PFSK-1 (cell line): ENCODE measurements around the gene VSIG1.

Experiments used
- FOXP2 ChIP-seq: optimal IDR thresholded peaks from 2 replicates; pipeline ENCODE3; 2011; ENCODE audit warnings: borderline replicate concordance, control low read depth, inconsistent platforms; ENCODE audit not compliant: insufficient read depth; ENCODE audit errors: extremely low read length, extremely low read depth
- POLR2AphosphoS5 ChIP-seq: IDR thresholded peaks from 2 replicates; pipeline ENCODE4 v1.6.1; 2012; ENCODE audit warnings: low read depth, mild to moderate bottlenecking, control low read depth, low read length, moderate library complexity
- REST ChIP-seq, 2 experiments: IDR thresholded peaks; 2 replicates each; pipeline versions ENCODE4 v1.6.1 to v1.8.0; 2011 to 2012; ENCODE audit warnings: low read depth in 2 of 2, low read length in 2 of 2, control low read depth in 1 of 2, inconsistent platforms in 1 of 2, mild to moderate bottlenecking in 1 of 2, moderate library complexity in 1 of 2; ENCODE audit not compliant: insufficient read depth in 1 of 2
- SIN3A ChIP-seq: IDR thresholded peaks from 2 replicates; pipeline ENCODE4 v1.6.1; 2012; ENCODE audit warnings: mild to moderate bottlenecking, low read length, moderate library complexity, borderline replicate concordance; ENCODE audit not compliant: insufficient read depth
- TAF1 ChIP-seq: IDR thresholded peaks from 2 replicates; pipeline ENCODE4 v1.6.1; 2012; ENCODE audit warnings: low read length, control low read depth, borderline replicate concordance; ENCODE audit not compliant: insufficient read depth

Gene VSIG1

DNA sequence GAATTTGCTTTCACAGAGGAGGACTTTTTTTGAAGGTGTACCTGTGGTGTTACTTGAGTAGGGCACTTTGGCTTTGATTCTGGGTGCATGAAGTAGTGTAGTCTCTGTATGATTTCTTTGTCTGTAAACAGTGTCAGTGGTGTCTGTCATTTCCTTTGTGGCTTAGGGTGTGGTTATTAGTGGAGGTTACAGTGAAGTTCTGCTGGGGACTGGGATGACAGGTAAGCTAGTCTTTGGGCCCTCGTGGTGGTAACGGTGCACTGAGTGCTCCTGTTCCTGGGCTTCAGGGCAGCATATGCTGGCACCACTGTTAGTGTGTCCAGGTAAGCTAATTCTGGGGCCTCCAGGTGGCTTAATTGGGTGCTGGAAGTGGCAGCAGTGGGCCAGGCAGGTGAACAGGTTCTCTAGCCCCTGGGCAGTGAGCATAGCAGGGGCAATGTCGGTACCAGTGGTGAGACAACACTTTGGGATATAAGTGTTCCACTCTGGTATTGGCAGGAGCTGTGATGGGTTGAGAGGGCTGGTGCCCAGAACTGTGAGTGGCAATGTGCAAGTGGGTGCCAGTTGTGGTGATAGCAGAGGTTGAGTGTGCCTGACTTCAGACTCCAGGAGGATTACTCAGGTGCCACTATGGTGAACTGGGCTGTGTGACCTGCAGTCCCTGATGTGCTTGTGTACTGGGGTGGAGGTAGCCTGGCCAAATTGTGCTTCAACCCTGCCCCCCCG is 26.0 kb upstream of the VSIG1 start:
- TF ChIP-seq SIN3A = no peak
- no peak for TF ChIP-seq TAF1
- TF ChIP-seq REST (IDR thresholded peaks at IDR 0.05; ENCODE audit: insufficient read depth in 1 of 2, low read depth in 2 of 2, low read length in 2 of 2) = no peak
- no peak for TF ChIP-seq POLR2AphosphoS5
- TF ChIP-seq FOXP2 = no peak

- no peak for TF ChIP-seq SIN3A
- TF ChIP-seq POLR2AphosphoS5 = no peak
- no peak for TF ChIP-seq FOXP2
- TF ChIP-seq TAF1 = no peak
- no peak for TF ChIP-seq REST (IDR thresholded peaks at IDR 0.05; ENCODE audit: insufficient read depth in 1 of 2, low read depth in 2 of 2, low read length in 2 of 2)
These were observed 25.4 kb upstream of the VSIG1 start for GRCh38 chrX:108019382-108019875.

DNA sequence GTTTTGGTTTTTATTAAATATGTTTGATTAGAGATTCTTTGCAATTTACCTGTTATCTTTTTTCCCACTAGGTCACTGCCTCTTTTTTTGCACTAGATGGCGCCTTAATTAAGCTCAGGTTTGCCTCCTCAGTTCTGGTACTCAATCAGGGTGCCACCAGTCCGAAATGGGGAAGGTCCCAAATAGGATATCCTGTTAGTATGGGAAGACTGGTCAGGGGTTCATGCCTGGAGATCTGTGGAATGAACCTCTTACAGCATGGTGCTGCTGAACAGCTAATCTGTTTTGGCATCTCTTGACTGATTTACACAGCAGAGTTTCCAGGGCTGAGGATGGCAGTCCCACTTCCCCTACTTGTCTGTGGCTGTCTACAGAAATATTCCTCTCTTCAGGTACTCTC is 24.2 kb upstream of the VSIG1 start:
- no peak for TF ChIP-seq TAF1
- no peak for TF ChIP-seq FOXP2
- TF ChIP-seq SIN3A = no peak
- TF ChIP-seq REST (IDR thresholded peaks at IDR 0.05; ENCODE audit: insufficient read depth in 1 of 2, low read depth in 2 of 2, low read length in 2 of 2) = no peak
- TF ChIP-seq POLR2AphosphoS5 = no peak

DNA sequence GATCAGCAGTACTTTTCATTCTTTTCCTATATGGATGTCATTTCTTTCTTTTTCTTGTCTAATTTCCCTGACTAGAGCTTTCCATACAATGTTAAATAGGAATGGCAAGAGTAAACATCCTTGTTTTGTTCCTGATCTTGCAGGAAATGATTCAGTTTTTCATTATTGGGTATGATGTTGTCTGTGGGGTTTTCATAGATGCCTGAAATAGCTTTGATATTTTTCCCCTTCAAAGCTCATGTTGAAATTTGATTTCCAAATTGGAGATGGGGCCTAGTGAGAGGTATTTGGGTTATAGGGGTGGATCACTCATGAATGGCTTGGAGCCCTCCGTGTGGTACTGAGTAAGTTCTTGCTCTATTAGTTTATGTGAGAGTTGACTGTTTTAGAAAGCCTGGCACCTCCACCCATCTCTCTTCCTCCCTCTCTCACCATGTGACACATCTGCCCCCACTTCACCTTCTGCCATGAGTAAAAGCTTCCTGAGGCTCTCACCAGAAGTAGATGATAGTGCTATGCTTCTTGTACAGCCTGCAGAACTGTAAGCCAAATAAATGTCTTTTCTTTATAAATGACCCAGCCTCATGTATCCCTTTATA is 22.3 kb upstream of the VSIG1 start:
- TF ChIP-seq TAF1 (no peak), SIN3A (no peak), POLR2AphosphoS5 (no peak), REST (IDR thresholded peaks at IDR 0.05; ENCODE audit: insufficient read depth in 1 of 2, low read depth in 2 of 2, low read length in 2 of 2) (no peak), FOXP2 (no peak)
